NK-92 (cell line): ENCODE data around the gene TXNDC2.
"Not testable (repeated sequence)": the region's sequence is repeated elsewhere in the genome, so short reads cannot be mapped to it uniquely, and the experiment has no call there.

ENCODE experiments used
- DNase-seq: peaks from one replicate; lab custom pipeline; 2025; ENCODE audit not compliant: unreplicated experiment; lab: John Stamatoyannopoulos, UW

The TXNDC2 gene

DNA sequence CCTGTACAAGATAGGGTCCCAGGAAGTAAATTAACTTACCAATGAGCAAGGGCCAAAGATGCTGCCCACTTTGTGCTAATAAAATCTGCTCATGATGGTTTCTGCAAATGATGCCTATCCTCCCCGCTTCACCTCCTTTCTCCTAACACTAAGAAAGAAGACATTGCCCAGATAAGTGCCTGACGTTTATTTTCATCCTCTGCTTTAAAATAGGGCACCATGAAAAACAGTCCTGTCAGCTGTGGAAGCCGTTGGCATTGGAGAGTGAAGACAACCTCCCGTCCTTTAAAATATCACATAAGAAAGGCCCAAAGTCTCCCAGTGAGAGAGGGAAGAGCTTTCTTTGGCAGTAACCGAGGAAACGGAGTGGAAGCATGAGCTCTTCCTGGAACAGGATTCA is 1.7 kb upstream of the TXNDC2 start:
- no peak for DNase-seq

GRCh38 chr18:9884532-9885140 is 1.1 kb upstream of the TXNDC2 start:
- DNase-seq = no peak

DNA sequence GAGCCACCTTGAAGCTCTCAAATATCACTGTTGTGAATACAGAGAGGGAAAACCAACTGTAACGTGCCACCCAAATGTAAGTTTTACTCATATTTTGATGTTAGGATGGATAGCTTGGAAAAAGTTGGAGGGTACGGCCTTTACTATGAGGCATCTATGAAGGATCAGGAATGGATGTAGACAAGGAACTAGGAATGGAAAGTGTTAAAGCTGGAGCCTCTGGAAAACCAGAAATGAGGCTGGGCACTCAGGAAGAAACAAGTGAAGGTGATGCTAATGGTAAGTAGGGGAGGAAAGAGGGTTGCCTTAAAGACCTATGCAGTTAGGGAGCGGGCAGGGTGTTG is 204 bp downstream of the TXNDC2 start:
- no peak for DNase-seq

- DNase-seq = no peak
These were observed 2.2 kb downstream of the TXNDC2 start for GRCh38 chr18:9887992-9888391.

GRCh38 chr18:9890196-9890595 is 4.4 kb downstream of the TXNDC2 start:
- no peak for DNase-seq

DNA sequence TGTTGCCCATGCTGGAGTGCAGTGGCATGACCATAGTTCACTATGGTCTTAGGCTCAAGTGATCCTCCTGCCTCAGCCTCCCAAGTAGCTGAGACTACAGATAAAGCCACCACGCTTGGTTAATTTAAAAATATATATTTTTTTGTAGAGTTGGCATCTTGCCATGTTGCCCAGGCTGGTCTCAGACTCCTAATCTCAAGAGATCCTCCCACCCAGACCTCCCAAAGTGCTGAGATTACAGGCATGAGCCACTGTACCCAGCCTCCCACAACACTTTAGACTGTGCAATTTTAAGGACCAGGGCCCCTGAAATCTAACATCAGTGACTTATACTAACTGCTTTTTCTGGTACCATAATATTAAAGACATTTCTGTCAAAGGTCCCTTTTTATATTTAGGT is 5.2 kb downstream of the TXNDC2 start:
- no peak for DNase-seq

DNA sequence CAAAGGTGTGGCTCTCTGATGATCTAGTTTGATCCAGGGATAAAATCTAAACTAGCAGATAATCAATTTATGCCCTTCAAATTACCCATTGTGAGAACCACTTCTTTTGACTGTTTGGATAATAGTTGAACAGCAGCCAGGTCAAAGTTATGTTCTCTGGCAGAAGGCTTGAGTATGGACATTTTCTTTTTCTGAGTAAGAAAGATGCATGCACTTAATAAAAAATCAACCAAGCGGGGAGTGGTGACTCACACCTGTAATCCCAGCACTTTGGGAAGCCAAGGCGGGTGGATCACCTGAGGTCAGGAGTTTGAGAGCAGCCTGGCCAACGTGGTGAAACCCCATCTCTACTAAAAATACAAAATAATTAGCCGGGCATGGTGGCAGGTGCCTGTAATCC is 5.7 kb downstream of the TXNDC2 start:
- DNase-seq = not testable (repeated sequence)

DNA sequence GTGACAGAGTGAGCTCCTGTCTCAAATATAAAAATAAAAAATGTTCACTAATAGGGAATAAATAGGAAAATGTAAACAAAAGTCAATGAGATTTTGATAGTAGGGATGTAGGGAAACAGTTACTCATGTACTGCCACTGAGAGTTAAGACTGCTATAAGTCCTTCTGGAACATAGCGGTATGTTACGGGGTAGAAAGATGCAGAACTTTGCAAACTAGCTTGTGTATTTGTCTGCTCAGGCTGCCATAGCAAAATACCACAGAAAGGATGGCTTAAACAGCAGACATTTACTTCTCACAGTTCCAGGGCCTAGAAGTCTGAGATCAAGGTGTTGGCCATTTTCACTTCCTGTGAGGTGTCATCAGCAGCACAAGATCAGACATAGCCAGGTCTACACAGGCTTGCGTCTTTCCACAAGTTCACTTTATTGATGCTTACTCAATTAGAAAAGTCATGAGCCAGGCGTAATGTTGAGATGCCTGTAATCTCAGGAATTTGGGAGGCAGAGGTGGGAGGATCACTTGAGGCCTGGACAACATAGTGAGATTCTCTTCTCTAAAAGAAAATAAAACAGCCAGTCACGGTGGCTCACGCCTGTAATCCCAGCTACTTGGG is 8.8 kb downstream of the TXNDC2 start:
- DNase-seq = no peak

- DNase-seq = no peak
These were observed 11.4 kb downstream of the TXNDC2 start for GRCh38 chr18:9897129-9897528.

DNA sequence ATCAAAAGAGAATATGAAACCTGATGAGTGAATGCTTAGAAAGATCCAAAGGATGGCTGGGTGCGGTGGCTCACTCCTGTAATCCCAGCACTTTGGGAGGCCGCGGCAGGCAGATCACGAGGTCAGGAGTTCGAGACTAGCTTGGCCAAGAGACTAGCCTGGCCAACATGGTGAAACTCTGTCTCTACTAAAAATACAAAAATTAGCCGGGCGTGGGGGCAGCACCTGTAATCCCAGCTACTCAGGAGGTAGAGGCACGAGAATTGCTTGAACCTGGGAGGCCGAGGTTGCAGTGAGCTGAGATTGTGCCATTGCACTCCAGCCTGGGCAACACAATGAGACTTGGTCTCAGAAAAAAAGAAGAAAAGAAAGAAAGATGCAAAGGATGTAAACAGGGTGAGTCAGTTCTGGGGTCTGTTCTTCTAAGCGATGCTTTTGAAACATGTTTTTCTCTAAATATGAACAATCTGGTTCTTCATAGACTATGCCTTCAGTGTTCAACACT is 12.1 kb downstream of the TXNDC2 start:
- DNase-seq = not testable (repeated sequence)

GRCh38 chr18:9898792-9899549 is 13.2 kb downstream of the TXNDC2 start:
- DNase-seq = no peak

DNA sequence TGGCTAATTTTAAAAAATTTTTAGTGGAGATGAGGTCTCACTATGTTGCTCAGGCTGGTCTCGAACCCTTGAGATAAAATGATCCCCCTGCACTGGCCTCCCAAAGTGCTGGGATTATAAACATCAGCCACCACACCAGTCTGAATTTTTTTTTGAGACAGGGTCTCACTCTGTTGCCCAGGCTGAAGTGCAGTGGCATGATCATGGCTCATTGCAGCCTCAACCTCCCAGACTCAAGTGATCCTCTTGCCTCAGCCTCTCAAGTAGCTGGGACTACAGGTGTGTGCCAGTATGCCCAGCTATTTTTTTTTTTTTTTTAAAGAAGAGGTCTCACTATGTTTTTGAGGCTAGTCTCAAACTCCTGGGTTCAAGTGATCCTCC is 13.8 kb downstream of the TXNDC2 start:
- not testable (repeated sequence) for DNase-seq

- no peak for DNase-seq
These were observed 14.9 kb downstream of the TXNDC2 start for GRCh38 chr18:9900699-9901098.

GRCh38 chr18:9901377-9901776 is 15.6 kb downstream of the TXNDC2 start:
- no peak for DNase-seq

DNA sequence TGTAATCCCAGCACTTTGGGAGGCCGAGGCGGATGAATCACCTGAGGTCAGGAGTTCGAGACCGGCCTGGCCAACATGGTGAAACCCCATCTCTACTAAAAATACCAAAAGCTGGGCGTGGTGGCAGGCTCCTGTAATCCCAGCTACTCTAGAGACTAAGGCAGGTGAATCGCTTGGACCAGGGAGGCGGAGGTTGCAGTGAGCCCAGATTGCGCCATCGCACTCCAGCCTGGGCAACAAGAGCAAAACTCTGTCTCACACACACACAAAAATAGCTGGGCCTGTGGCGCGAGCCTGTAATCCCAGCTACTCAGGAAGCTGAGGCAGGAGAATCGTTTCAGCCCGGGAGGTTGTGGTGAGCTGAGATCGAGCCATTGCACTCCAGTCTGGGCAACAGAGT is 16.5 kb downstream of the TXNDC2 start:
- DNase-seq = not testable (repeated sequence)

DNA sequence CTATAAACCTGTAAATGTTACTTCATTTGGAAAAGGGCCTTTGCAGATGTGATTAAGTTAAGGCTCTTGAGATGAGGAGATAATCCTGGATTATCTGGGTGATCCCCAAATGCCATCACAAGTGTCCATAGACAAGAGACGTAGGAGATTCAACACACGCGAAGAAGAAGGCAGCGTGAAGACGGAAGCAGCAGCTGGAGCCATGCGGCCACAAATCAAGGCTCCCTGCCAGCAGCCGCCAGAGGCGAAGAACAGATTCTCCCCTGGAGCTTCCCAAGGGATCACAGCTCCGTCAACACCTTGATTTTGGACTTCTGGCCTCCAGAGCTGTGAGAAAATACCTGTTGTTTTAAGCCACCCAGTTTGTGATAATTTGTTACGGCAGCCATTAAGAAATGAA is 17.1 kb downstream of the TXNDC2 start:
- DNase-seq = no peak

DNA sequence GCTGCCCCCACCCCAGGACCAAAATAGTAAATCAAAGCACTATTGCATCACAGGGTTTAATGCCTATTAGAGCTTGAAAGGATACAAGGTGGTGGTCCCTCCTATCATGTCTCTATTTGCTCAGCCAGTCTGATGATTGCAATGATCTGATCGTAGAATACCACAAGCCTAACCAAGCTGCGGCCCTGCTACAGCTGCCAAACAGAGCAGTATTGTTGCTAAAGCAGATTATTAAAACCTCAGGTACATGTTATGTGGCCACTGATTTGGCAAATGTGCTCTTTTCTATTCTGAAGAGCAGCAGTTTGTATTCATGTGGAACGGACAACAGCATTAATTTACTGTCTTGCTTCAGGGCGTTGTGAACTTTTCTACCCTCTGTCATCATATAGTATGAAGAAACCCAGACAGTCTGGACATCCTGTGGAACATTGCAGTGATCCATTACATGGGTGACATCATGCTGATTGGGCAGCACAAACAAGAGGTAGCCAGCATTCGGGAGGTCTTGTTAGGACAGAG is 19.7 kb downstream of the TXNDC2 start:
- DNase-seq = no peak

- DNase-seq = no peak
These were observed 20.7 kb downstream of the TXNDC2 start for GRCh38 chr18:9906481-9906880.

DNA sequence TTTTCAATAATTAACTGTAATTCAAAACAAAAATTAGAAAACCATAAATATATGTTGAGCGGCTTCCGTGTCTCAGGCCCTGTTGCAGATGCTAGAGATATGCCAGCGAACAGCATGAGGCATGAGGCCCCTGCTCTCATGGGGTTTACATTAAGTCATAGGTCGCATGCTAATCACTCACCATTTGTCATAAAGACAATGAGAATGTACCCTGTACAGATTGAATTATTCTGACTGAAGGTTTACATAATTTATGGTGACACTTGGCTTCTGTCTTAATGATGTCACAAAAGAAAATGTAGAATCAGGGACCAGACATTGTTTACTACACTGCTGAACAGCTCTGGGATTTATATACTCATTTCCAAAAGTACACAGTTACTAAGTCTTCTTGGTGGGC is 22.1 kb downstream of the TXNDC2 start:
- no peak for DNase-seq

DNA sequence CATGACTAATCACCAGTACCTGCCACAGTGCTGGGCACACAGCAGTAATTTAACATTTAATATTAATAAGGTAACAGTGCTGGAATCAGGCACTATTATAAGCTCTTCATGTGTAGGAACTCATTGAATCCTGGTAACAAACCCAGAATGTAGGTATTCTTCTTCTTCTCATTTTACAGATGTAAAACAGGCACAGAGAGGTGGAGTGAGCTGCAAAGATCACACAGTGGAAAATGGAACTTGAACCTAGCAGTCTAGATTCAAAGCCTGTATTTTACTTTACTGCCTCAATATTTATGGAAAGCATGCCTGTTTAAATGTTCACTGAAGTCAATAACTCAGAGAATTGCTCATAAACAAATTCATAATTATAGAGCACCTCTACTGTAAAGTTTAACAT is 24.3 kb downstream of the TXNDC2 start:
- no peak for DNase-seq

GRCh38 chr18:9910661-9911060 is 24.9 kb downstream of the TXNDC2 start:
- no peak for DNase-seq

DNA sequence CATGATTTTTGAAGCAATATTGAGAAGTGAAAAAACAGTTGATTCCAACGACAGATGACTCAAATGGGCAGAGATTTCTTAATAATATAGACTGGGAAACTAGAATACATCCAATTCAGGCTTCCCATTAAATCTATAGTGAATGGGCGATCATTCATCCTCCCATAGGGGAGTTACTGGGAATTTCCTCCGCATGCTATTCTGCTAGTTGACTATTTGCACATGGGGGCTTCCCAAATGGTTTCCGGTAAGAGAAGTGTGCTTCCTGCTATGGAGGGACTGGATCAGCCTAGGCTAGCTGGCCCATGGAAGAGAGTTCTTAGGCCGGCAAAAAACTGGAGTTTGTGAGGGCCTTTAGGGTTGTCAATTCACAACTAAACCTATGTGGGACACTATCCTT is 25.5 kb downstream of the TXNDC2 start:
- DNase-seq = no peak
